Anterior cingulate cortex (tissue), 58 donors: ENCODE data around the gene CCDC81.

ENCODE experiments used
- DNase-seq, 58 donors: peaks; one replicate each; lab custom pipeline; 2025; lab: John Stamatoyannopoulos, UW

Gene CCDC81

GRCh38 chr11:86435711-86436110 lies 61.0 kb downstream of the CCDC81 start:
- DNase-seq = no peak

GRCh38 chr11:86438685-86439084 lies 64.0 kb downstream of the CCDC81 start:
- DNase-seq = no peak

GRCh38 chr11:86440305-86440716 lies 65.6 kb downstream of the CCDC81 start:
- DNase-seq = no peak

- no peak for DNase-seq
Observed at GRCh38 chr11:86440843-86441242, 66.2 kb downstream of the CCDC81 start.

- no peak for DNase-seq
Observed at GRCh38 chr11:86442420-86442819, 67.7 kb downstream of the CCDC81 start.

- no peak for DNase-seq
Observed at GRCh38 chr11:86442827-86443226, 68.1 kb downstream of the CCDC81 start.

- no peak for DNase-seq
Observed at GRCh38 chr11:86443415-86443814, 68.7 kb downstream of the CCDC81 start.

- no peak for DNase-seq
Observed at GRCh38 chr11:86444981-86445380, 70.3 kb downstream of the CCDC81 start.

GRCh38 chr11:86446163-86446923 lies 71.7 kb downstream of the CCDC81 start:
- no peak for DNase-seq

GRCh38 chr11:86446924-86447285 lies 72.2 kb downstream of the CCDC81 start:
- DNase-seq = no peak

- DNase-seq = no peak
Observed at GRCh38 chr11:86447763-86448480, 73.2 kb downstream of the CCDC81 start.

GRCh38 chr11:86449993-86450629 lies 75.4 kb downstream of the CCDC81 start:
- no peak for DNase-seq

- peak in 1 of 58 donors; percentile 10 for DNase-seq
Observed at GRCh38 chr11:86453290-86454030, 78.8 kb downstream of the CCDC81 start.

- peak in 57 of 58 donors; percentile 4 to 88 (median 56) for DNase-seq
Observed at GRCh38 chr11:86456075-86456939, 81.6 kb downstream of the CCDC81 start.

- DNase-seq = no peak
Observed at GRCh38 chr11:86458294-86459001, 83.8 kb downstream of the CCDC81 start.

- no peak for DNase-seq
Observed at GRCh38 chr11:86459002-86459385, 84.3 kb downstream of the CCDC81 start.

GRCh38 chr11:86459682-86460460 lies 85.2 kb downstream of the CCDC81 start:
- peak in 27 of 58 donors; percentile 2 to 46 (median 20) for DNase-seq
